GM10847 (cell line): ENCODE measurements around the gene IMPG1.

Experiments
- POLR2A ChIP-seq: IDR thresholded peaks from 2 replicates; pipeline ENCODE4 v1.6.1; 2011; ENCODE audit not compliant: insufficient read length; ENCODE audit errors: extremely low read depth

Gene IMPG1

DNA sequence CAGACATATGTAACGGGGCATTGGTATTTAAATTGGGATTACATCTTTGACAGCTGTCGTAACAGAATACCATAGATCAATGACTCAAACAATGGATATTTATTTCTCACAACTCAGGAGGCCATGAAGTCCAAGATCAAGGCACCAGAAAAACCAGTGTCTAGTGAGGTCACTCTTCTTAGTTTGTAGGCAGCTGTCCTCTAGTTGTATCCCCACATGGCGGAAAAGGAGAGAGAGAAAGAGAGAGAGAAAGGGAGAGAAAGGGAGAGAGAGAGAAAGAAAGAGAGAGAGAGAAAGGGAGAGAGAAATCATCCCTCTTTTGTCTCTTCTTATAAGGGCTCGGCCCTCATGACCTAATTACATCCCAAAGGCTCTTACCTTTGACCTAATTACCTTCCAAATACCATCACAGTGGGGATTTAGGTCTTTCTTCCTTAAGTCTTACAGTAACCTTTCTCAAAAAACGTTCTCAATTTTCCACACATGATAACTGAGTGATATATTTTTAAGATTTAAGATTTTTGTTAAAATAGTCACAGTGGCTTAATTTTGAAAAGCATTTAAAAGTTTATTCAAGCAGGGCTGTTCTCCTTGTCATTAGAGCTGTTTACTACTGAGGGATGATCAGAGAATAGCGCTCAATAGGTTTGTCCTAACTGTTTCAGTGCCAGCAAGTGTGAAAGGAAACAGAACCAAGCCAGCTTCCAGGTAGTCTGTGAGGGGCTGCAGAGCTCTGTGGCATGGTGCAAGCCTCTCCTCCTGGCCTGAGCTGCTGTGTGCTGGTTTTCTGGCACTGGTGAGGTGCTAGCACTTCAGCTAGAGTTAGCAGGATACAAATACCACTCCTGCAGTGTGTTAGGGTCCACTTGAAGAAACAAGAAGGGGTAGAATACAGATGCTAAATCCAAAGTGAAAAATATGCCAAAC, 79.0 kb downstream of the IMPG1 start:
- no peak for TF ChIP-seq POLR2A

DNA sequence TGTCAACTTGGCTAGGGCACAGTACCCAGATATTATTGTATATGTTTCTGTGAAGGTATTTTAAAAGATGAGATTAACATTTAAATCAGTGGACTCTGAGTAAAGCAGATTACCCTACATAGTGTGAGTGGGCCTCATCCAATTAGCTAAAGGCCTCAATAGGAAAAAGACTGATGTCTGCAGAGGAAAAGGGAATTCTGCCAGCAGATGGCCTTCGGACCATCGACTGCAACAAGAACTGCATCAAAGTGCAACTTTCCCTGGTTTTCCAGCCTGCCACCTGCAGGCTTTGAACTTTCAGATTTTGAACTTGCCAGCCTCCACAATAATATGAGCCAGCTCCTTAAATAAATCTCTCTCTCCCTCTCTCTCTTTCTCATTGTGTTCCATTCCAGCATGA, 80.5 kb downstream of the IMPG1 start:
- TF ChIP-seq POLR2A, result no peak

- TF ChIP-seq POLR2A, result no peak
Measured at GRCh38 chr6:75986935-75987334, 85.5 kb downstream of the IMPG1 start.

DNA sequence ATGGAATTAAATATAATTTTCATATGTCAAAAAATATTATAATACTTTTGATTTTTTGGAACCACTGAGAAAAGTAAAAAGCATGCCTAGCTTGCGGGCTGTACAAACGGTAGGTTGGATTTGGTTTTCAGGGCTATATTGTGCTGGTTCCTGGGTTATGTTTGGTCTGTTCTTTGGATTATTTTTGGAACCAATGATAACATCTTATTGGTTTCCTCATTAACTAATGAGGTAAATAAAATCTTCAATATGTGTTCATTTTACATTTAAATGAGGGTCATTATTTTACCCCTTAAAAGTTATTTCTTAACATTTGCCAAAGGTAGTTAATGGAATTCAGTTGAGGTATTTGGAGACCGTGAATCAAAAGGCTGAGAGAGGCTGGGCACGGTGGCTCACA, 96.6 kb downstream of the IMPG1 start:
- TF ChIP-seq POLR2A, result no peak

- no peak for TF ChIP-seq POLR2A
Measured at GRCh38 chr6:75970093-75970492, 102.4 kb downstream of the IMPG1 start.

- TF ChIP-seq POLR2A, result no peak
Measured at GRCh38 chr6:75968143-75968542, 104.3 kb downstream of the IMPG1 start.

DNA sequence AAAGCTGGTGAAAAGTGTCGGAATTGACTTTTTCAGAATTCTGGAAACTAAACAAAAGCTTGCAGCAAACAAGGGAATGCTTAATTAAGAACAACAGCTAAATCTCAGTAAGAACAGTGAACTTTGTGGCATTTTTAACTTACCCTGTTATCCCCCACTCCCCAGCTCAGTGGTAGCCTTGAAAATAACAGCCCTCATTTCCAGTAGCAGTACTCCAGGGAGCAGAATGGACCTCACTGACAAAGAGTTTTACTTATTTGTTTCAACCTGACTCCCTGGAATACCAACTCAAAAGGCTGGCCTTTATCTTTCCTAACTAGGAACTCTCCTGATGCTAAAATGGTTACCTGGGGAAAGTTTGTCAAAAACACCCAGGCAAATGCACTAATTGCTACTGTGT, 108.9 kb downstream of the IMPG1 start:
- no peak for TF ChIP-seq POLR2A

DNA sequence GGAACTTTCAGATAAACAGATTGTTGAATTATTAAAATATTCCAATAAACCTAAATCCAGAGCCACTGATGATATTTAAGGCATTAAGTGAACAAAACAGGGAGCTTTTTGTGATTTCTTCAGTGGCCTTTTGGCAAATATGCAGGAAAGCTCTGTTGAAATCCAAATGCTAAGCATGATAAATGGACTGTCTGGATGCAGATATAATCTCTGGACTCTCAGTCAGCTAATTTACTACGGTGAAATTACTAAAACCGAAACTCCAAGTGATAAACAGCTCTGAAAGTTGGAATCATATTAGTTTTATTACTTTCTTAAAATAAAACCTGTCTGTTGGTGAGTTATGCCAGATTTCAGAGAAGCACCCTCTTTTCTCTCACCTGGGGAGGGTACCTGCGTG, 120.3 kb downstream of the IMPG1 start:
- no peak for TF ChIP-seq POLR2A

- TF ChIP-seq POLR2A, result no peak
Measured at GRCh38 chr6:75947935-75948334, 124.5 kb downstream of the IMPG1 start.

- TF ChIP-seq POLR2A, result no peak
Measured at GRCh38 chr6:75946146-75946831, 126.2 kb downstream of the IMPG1 start.

GRCh38 chr6:75943381-75943780, 129.1 kb downstream of the IMPG1 start:
- no peak for TF ChIP-seq POLR2A

DNA sequence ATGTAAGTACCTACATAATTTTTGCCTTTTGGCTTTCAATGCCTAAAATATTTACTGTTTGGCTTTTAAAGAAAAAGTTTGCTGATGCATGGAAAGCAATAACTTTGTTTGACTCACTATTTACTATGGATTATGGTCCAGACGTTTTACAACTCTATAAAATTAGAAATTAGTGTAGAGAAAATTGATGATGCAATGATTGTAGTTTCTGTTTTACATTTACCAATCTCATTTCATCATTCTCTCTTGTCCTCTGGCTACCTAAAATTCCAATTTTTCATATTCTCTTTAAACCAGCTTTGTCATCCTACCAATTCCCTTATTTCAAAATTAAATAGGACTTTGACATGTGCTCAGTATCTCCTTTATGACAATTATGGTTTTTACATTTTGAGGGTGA, 131.0 kb downstream of the IMPG1 start:
- no peak for TF ChIP-seq POLR2A

DNA sequence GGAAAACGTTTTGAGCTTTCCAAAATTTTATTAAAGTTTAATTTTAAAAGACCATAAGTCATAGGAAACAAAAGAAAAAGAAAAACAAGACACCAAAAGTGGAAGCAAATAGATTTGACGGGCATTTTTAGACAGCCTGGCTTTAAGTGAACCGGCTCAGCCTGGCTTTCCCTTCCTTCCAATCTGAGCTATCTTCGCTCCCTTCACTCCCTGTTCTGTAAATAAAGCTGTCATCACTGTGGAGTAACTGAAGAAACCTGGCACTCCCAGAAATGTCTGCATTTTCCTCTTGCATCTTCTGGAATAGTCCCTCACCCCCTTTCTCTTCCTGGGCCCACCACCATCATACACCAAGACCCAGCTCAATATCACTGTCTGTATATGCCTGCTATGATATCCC, 131.9 kb downstream of the IMPG1 start:
- no peak for TF ChIP-seq POLR2A

DNA sequence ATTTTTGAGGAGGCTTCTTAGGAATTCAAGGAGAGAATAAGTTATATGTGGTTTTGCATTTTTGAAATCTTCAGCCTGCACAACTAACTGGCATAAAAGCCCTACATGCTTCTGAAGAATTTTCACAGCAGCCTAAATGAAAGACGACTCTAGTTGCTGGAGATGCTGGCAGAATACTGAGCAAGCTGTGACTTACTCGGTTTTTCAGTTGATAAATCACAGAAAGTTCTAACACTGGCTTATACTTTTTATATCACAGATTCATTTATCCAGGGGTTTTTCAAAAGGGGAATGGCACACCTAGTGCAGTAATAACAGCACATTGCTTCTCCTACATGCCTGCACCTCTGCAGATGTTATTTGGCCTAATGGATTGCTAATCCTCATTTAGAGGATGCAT, 134.6 kb downstream of the IMPG1 start:
- no peak for TF ChIP-seq POLR2A

DNA sequence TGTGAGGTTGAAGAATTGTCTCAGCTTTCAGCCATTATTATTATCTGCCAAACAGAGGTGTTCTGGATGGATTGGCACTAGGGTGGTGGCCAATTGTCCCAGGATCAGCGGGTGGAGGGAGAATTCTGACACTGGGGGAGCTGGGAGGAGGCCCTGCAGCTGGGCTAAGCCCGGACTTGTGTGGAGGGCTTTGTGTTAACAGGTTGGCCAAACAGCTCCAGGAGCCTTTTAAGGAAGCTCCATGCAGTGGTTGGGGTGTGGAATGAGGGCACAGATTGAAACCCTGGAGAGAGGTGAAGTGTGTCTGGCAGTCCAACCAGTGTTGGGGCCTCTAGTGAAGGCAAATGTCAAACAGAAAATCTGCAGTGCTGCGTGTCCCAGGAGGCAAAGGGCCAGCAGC, 135.8 kb downstream of the IMPG1 start:
- no peak for TF ChIP-seq POLR2A

DNA sequence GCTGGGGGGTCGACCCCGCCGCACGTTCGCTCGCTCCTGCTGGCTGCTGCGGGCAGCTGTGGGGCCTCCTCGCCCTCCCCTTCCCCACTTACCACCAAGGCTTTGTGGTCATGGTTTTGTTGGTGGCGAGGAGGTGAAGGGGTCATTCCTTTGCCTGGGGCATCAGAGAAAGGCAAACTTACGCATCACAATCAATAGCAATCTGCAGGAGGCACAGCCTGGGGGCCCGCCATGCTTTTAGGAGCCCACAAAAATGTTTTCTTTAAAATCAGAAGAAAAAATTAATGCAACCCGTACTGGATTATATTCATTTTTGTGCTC, 137.0 kb downstream of the IMPG1 start:
- no peak for TF ChIP-seq POLR2A
